ENCODE data around the gene GPR17. TPM values are rescaled to one million over a fixed set of nuclear protein-coding genes. Genes with fewer than 3 reads are reported as not detected.

Gene GPR17
- total RNA-seq, 1 experiment from 2014 or later: 0.35 TPM

DNA sequence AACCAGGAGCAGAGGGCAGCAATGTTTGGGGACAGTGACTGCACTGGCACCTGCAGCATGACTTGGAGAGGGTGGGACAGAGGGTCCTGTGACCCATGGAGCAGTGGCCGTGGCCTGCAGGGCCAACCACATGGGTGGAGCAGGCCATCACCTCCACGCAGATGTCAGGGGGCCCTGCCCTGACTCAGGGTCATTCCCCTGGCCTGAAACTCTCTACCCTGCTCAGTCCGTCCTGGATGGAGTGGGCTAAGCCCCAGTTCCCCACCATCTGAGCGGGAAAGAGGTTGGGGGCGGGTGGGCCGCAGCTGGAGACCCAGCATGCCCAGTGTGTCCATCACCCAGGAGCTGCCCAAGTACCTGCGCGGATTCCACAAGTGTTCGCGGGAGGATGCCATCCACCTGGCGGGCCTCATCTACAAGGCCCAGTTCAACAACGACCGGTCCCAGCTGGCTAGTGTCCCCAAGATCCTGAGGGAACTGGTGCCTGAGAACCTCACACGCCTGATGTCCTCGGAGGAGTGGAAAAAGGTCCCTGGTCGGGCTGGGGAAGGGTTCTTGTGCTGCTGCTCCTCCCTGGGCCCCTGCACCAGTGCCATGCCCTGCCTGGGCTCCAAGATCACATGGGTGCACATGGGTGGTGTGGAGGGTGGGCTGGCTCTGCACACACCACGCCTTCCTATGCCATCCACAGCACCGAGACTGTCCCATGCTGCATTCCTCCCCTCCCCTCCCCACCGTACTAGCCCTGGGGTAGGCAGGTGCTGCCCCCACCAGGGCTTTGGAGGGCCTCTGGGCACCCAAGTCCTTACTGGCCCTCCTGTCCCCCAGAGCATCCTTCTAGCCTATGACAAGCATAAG is 10.3 kb upstream of the GPR17 start:
- Histone ChIP-seq H3K9ac (ENCODE audit: extremely low read depth, insufficient read length, low read length) (no peak overlapping the region), H2BK12ac (ENCODE audit: insufficient read length, low read depth, low read length) (no peak overlapping the region), H3K14ac (ENCODE audit: insufficient read depth, low read length) (no peak overlapping the region), H3K4me2 (ENCODE audit: insufficient read depth, insufficient read length, low read length) (no peak overlapping the region), H2BK120ac (ENCODE audit: low read depth, low read length, poor library complexity, severe bottlenecking) (no peak overlapping the region), H2AK5ac (ENCODE audit: insufficient read length, low read length) (no peak overlapping the region), H2AFZ (ENCODE audit: low read length) (no peak overlapping the region), H4K8ac (replicated peaks; ENCODE audit: insufficient read length, low read depth, low read length) (no peak overlapping the region), H2BK20ac (ENCODE audit: low read depth, low read length, poor library complexity, severe bottlenecking) (no peak overlapping the region), H3T11ph (ENCODE audit: low read length) (no peak overlapping the region), H3K27ac (ENCODE audit: insufficient read length, low read depth, low read length) (no peak overlapping the region), H2BK15ac (ENCODE audit: low read depth, low read length) (no peak overlapping the region), H3K27me3 (ENCODE audit: insufficient read depth, low read length) (no peaks in the 10 kb centered on the region), H3K79me1 (ENCODE audit: insufficient read depth, low read depth, low read length, poor library complexity, severe bottlenecking) (no peaks in the 10 kb centered on the region), H3K23ac (ENCODE audit: insufficient read length, low read depth, low read length) (no peak overlapping the region), H3K56ac (ENCODE audit: insufficient read length, low read depth, low read length) (no peak overlapping the region), H2BK5ac (ENCODE audit: insufficient read length, low read length) (no peak overlapping the region), H3K18ac (ENCODE audit: insufficient read length, low read depth, low read length) (no peak overlapping the region), H4K20me1 (ENCODE audit: control insufficient read depth, insufficient read depth, insufficient read length) (no peaks in the 10 kb centered on the region), H4K91ac (ENCODE audit: insufficient read length, low read depth, low read length) (no peak overlapping the region), H3K23me2 (ENCODE audit: insufficient read length, low read depth, low read length, poor library complexity, severe bottlenecking) (no peaks in the 10 kb centered on the region), H3K4ac (ENCODE audit: low read depth, low read length) (no peak overlapping the region), H3K79me2 (ENCODE audit: insufficient read depth, low read length) (no peaks in the 10 kb centered on the region), H3K4me1 (ENCODE audit: insufficient read depth, low read length) (no peaks in the 10 kb centered on the region; the same call in 1 of the 2 replicates), H3K9me3 (ENCODE audit: control insufficient read depth, low read depth, low read length) (no peaks in the 10 kb centered on the region), H4K5ac (ENCODE audit: insufficient read length, low read depth, low read length) (no peak overlapping the region)
- DNase-seq: no peak
- Mint-ChIP-seq H3K4me3 (no peak overlapping the region), H3K9me3 (no peaks in the 10 kb centered on the region), H3K4me1 (peaks cover 8% of the 10 kb centered on the region in 2 experiments), H3K27me3 (ENCODE audit: low read depth) (no peaks in the 10 kb centered on the region), H3K27ac (no peak overlapping the region; a peak in 1 of 7 replicates), H3K36me3 (ENCODE audit: insufficient read depth in 1 of 3, low read depth in 3 of 3) (no peaks in the 10 kb centered on the region)
- TF ChIP-seq, protein P1, sequence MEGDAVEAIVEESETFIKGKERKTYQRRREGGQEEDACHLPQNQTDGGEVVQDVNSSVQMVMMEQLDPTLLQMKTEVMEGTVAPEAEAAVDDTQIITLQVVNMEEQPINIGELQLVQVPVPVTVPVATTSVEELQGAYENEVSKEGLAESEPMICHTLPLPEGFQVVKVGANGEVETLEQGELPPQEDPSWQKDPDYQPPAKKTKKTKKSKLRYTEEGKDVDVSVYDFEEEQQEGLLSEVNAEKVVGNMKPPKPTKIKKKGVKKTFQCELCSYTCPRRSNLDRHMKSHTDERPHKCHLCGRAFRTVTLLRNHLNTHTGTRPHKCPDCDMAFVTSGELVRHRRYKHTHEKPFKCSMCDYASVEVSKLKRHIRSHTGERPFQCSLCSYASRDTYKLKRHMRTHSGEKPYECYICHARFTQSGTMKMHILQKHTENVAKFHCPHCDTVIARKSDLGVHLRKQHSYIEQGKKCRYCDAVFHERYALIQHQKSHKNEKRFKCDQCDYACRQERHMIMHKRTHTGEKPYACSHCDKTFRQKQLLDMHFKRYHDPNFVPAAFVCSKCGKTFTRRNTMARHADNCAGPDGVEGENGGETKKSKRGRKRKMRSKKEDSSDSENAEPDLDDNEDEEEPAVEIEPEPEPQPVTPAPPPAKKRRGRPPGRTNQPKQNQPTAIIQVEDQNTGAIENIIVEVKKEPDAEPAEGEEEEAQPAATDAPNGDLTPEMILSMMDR (conservative IDR thresholded peaks at IDR 0.05): no peak
- WGBS (ENCODE audit: extremely low coverage, insufficient read length, low lambda C conversion rate): no CpG with 5 or more reads among the region's 19 CpGs

Data from H9 (cell line).